ENCODE results near the gene CHMP4B.

GRCh38 chr20:33791540-33791939 is 19.6 kb upstream of the CHMP4B start:
- TF ChIP-seq CTCF (conservative IDR thresholded peaks at IDR 0.05; ENCODE audit: low read depth, low read length) = no peak
- no peak for TF ChIP-seq EZH2 (IDR thresholded peaks at IDR 0.05; ENCODE audit: borderline replicate concordance, low read depth, low read length, poor library complexity, severe bottlenecking)
